KMS-11 (cell line): Measurements from ENCODE around the gene P4HB.

ENCODE experiments used
- H2AFZ ChIP-seq: fragments of 200-600 bp; sonication (generic); 2 replicates; pipeline ENCODE4 v1.6.1; 2016; ENCODE audit warnings: antibody characterized with exemption, mixed run types, low read depth
- H3K27ac ChIP-seq: fragments of 200-600 bp; sonication (generic); 2 replicates; pipeline ENCODE4 v1.6.1; 2016; ENCODE audit warnings: mild to moderate bottlenecking, mixed run types
- H3K27me3 ChIP-seq: fragments of 200-600 bp; sonication (generic); 2 replicates; pipeline ENCODE4 v1.6.1; 2017; ENCODE audit warnings: mild to moderate bottlenecking, low read depth, mixed run types, moderate library complexity; ENCODE audit not compliant: insufficient read depth
- H3K36me3 ChIP-seq: fragments of 200-600 bp; sonication (generic); 2 replicates; pipeline ENCODE4 v1.6.1; 2017; ENCODE audit warnings: mild to moderate bottlenecking, mixed run types; ENCODE audit not compliant: insufficient read depth
- H3K4me1 ChIP-seq: fragments of 200-600 bp; sonication (generic); 2 replicates; pipeline ENCODE4 v1.6.1; 2016; ENCODE audit warnings: mild to moderate bottlenecking, low read depth, mixed run types; ENCODE audit not compliant: poor library complexity, severe bottlenecking
- H3K4me2 ChIP-seq: fragments of 200-600 bp; sonication (generic); 2 replicates; pipeline ENCODE4 v1.7.0; 2016; ENCODE audit warnings: mild to moderate bottlenecking, mixed run types
- H3K4me3 ChIP-seq: fragments of 200-600 bp; sonication (generic); IDR thresholded peaks from 2 replicates; pipeline ENCODE4 v1.6.1; 2017; ENCODE audit warnings: low read depth, low read length, mixed read lengths; ENCODE audit not compliant: insufficient read depth
- H3K79me2 ChIP-seq: fragments of 200-600 bp; sonication (generic); 2 replicates; pipeline ENCODE4 v1.6.1; 2016; ENCODE audit warnings: low read depth, mixed run types; ENCODE audit not compliant: insufficient read depth
- H3K9ac ChIP-seq: fragments of 200-600 bp; sonication (generic); 2 replicates; pipeline ENCODE4 v1.6.1; 2016; ENCODE audit warnings: mild to moderate bottlenecking, mixed run types
- H4K20me1 ChIP-seq: fragments of 200-600 bp; sonication (generic); 2 replicates; pipeline ENCODE4 v1.6.1; 2016; ENCODE audit warnings: mild to moderate bottlenecking, mixed run types; ENCODE audit not compliant: insufficient read depth
- TF ChIP-seq, protein P1 (sequence below): fragments of 200-600 bp; sonication (generic); conservative IDR thresholded peaks from 2 replicates; pipeline ENCODE4 v1.6.1; 2017; ENCODE audit warnings: low read depth, mild to moderate bottlenecking, antibody characterized with exemption, low read length, moderate library complexity, mixed read lengths

P4HB gene

DNA sequence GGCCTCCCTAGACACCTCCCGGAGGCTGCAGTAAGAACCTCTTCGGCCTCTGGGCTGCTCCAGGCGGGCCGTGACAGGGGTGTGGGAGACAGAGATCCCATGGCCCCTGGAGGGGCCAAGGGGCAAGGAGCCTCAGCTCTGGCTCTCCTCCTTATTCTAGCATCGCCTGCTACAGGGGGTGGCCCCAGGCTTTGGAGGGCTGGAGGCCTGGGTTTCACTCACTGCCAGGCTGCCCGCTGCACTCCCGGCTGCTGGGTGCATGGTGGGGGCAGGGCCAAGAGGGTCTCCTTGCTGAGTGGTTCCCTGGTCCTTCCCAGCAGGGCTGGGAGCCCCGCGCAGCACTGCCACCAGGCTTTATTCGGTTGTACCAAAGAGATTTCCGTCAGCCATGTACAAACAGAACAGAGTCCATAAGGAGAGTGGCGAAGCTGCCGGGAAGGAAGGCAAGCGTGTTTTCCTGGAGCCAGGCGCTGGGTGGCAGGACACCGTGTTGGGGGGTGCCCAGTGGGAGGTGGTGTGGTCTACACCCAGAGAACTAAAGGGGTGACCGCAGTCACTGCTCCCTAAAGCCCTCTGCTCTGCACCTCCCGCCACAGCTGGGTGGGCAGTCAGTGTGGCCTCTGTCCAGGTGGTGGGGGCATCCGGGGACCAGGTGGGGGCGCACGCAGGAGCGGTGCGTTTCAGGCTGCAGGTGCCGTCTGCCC, 43.7 kb upstream of the P4HB start:
- no peak overlapping the region for H3K4me3 ChIP-seq
- no peak overlapping the region for H2AFZ ChIP-seq
- H3K9ac ChIP-seq: no peak overlapping the region
- no peaks in the 10 kb centered on the region for H3K4me1 ChIP-seq
- H3K27me3 ChIP-seq: no peaks in the 10 kb centered on the region
- no peak overlapping the region for H3K27ac ChIP-seq
- no peaks in the 10 kb centered on the region for H3K36me3 ChIP-seq
- H3K79me2 ChIP-seq: no peaks in the 10 kb centered on the region
- no peak overlapping the region for H3K4me2 ChIP-seq
- TF ChIP-seq, protein P1, sequence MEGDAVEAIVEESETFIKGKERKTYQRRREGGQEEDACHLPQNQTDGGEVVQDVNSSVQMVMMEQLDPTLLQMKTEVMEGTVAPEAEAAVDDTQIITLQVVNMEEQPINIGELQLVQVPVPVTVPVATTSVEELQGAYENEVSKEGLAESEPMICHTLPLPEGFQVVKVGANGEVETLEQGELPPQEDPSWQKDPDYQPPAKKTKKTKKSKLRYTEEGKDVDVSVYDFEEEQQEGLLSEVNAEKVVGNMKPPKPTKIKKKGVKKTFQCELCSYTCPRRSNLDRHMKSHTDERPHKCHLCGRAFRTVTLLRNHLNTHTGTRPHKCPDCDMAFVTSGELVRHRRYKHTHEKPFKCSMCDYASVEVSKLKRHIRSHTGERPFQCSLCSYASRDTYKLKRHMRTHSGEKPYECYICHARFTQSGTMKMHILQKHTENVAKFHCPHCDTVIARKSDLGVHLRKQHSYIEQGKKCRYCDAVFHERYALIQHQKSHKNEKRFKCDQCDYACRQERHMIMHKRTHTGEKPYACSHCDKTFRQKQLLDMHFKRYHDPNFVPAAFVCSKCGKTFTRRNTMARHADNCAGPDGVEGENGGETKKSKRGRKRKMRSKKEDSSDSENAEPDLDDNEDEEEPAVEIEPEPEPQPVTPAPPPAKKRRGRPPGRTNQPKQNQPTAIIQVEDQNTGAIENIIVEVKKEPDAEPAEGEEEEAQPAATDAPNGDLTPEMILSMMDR: no peak
- H4K20me1 ChIP-seq: no peaks in the 10 kb centered on the region

DNA sequence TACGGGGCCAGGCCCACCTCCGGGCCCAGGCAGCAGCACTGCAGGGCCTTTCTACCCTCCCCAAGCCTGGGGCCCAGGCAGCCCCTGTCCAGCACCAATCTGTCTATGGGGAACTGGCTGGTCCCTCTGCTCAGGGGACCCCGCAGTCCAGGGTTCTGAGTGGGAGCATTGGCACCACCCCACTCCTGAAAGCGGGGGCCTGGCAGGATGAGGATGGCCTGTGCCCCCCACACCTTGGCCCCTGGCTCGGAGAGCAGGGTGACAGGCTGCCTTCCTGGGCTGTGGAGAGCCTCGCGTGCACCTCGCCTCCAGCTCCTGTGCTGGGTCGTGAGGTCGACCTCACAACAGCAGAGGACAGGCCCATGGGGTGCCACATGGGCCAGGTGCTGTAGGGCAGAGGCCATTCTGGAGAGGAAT, 43.1 kb upstream of the P4HB start:
- Histone ChIP-seq H3K4me2 (no peak overlapping the region), H3K27ac (no peak overlapping the region), H3K27me3 (no peaks in the 10 kb centered on the region), H3K4me3 (no peak overlapping the region), H3K79me2 (no peaks in the 10 kb centered on the region), H3K36me3 (no peaks in the 10 kb centered on the region), H3K9ac (no peak overlapping the region), H2AFZ (no peak overlapping the region), H4K20me1 (no peaks in the 10 kb centered on the region), H3K4me1 (no peaks in the 10 kb centered on the region)
- TF ChIP-seq, protein P1: no peak

DNA sequence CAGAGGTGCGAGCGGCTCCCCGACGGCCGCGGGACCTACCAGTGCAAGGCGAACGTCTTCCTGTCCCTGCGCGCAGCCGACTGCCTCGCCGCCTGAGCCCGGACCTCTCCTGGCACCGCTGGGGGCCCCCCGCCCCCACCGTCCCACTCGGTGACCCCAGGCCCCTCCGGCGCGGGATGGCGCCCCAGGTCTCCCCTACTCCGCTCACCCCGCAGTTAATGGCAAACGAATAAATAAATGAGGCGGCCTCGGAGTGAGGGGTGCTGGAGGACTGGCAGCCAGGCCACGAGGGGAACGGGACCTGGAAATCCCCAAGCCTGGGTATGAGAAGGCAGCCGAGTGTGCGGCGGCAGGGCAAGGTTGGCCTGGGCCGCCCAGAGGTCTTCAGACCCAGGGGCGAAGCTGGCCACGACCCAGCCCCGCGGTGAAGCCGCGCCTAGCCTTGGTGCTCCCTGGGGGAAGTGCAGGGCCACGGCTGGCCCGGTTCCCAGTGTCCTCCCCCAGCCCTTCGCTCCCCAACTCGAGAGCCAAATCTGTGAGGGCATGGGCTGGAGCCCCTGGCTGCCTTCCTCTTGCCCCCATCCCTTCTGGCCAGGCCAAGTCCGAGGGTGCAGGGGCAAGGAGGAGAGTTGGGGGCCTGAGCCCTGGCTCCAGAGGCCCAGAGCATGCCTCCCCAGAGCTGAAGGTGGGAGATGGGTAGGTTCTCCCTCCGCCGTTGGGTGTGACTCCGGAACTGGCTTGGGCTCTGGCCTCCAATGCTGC, 42.5 kb upstream of the P4HB start:
- Histone ChIP-seq H2AFZ (no peak overlapping the region), H3K27me3 (no peaks in the 10 kb centered on the region), H3K27ac (no peak overlapping the region), H3K36me3 (no peaks in the 10 kb centered on the region), H4K20me1 (no peaks in the 10 kb centered on the region), H3K4me2 (no peak overlapping the region), H3K9ac (no peak overlapping the region), H3K4me3 (no peak overlapping the region), H3K4me1 (no peaks in the 10 kb centered on the region), H3K79me2 (no peaks in the 10 kb centered on the region)
- TF ChIP-seq, protein P1: no peak

DNA sequence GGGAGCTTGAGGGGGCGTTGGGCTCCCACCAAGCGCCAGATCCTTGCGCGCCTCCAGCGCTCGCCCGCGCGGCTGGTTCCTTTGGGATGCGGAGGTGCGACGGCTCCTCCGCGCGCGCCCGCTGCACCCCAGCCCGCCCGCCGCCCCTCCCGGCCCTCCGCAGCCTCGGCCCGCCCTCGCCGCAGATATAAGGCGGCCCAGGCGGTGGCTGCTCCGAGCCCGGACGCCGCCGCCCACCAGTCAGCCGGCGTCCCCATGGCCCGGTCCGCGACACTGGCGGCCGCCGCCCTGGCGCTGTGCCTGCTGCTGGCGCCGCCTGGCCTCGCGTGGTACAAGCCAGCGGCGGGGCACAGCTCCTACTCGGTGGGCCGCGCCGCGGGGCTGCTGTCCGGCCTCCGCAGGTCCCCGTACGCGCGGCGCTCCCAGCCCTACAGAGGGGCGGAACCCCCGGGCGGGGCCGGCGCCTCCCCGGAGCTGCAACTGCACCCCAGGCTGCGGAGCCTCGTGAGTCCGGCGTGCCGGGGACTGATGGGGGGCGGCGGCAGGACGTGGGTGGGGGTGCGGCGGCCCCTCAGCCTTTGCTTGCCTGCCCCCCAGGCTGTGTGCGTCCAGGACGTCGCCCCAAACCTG, 41.8 kb upstream of the P4HB start, which contains the start of gene NPB:
Gene NPB (plus strand): TSS at position 216 of the 630 bp plus-strand sequence. CDS start 40 bp downstream, at position 256.
- H3K27ac ChIP-seq: no peak within 1 kb of the TSS
- no peaks in the 10 kb centered on the region for H3K36me3 ChIP-seq
- TF ChIP-seq, protein P1: no peak
- no peak within 1 kb of the TSS for H3K4me2 ChIP-seq
- no peak within 1 kb of the TSS for H3K4me3 ChIP-seq
- H4K20me1 ChIP-seq: no peaks in the 10 kb centered on the region
- no peaks in the 10 kb centered on the region for H3K27me3 ChIP-seq
- no peak within 1 kb of the TSS for H2AFZ ChIP-seq
- H3K9ac ChIP-seq: no peak within 1 kb of the TSS
- no peaks in the 10 kb centered on the region for H3K4me1 ChIP-seq
- no peaks in the 10 kb centered on the region for H3K79me2 ChIP-seq
